Metanephros (tissue), 2 donors: ENCODE results near the gene OXA1L. TPM values are rescaled to one million over a fixed set of nuclear protein-coding genes. Genes with fewer than 3 reads are reported as not detected.

Source experiments
- small RNA-seq: library from RNA; depleted of rRNA; stranded (forward); fragments of <200 nt; gene quantifications from one replicate; pipeline ENCODE3, GENCODE V24; 2014; ENCODE audit warnings: low replicate concordance
- total RNA-seq: library from RNA; depleted of rRNA; stranded (reverse); fragments of >200 nt; gene quantifications from one replicate; pipeline ENCODE4 v1.2.3, GENCODE V29; 2014

The OXA1L gene
- total RNA-seq = 94.2 TPM

GRCh38 chr14:22766457-22767322 lies at the start of gene OXA1L:
Gene OXA1L, plus strand, starts transcription at chr14:22766688. Its CDS starts 14 bp downstream, at chr14:22766702.

GRCh38 chr14:22814941-22815713 lies 48.6 kb downstream of the OXA1L start, which contains the start of gene SLC7A7:
Gene SLC7A7, minus strand, starts transcription at chr14:22815435. Its CDS starts 2,037 bp downstream, at chr14:22813398.

Small RNAs within 50 kb of the gene (small RNA-seq; reads per million reads assigned to genes)
- not detected for gene RF00588

Other genes starting within 250 kb of the OXA1L start
- 232 TPM for gene DAD1, start 177.5 kb upstream of the OXA1L start, total RNA-seq
- 36.3 TPM for gene ABHD4, start 168.4 kb upstream of the OXA1L start, total RNA-seq
- gene OR6J1, start 122.3 kb upstream of the OXA1L start, total RNA-seq = 0.06 TPM
- gene SLC7A7, start 48.7 kb downstream of the OXA1L start, total RNA-seq = 33.2 TPM
- 53.2 TPM for gene MRPL52, start 63.2 kb downstream of the OXA1L start, total RNA-seq
- gene MMP14, start 69.9 kb downstream of the OXA1L start, total RNA-seq = 112 TPM
- gene LRP10, start 105.1 kb downstream of the OXA1L start, total RNA-seq = 57.5 TPM
- gene REM2, start 116.5 kb downstream of the OXA1L start, total RNA-seq = 0.41 TPM
- 94.8 TPM for gene RBM23, start 152.5 kb downstream of the OXA1L start, total RNA-seq
- 108 TPM for gene PRMT5, start 162.7 kb downstream of the OXA1L start, total RNA-seq
- 57.0 TPM for gene HAUS4, start 190.4 kb downstream of the OXA1L start, total RNA-seq
- 63.2 TPM for gene AJUBA, start 215.9 kb downstream of the OXA1L start, total RNA-seq
- 16.8 TPM for gene C14orf93, start 243.5 kb downstream of the OXA1L start, total RNA-seq